Measurements from ENCODE around the gene THBS1.

The THBS1 gene

GRCh38 chr15:39596358-39597051 lies 15.6 kb downstream of the THBS1 start:
- H3K4me1 ChIP-seq (ENCODE audit: control insufficient read depth in 1 of 2, insufficient read depth in 1 of 2, low read depth in 1 of 2, low read length in 1 of 2) = no peaks in the 10 kb centered on the region
- H3K4me3 ChIP-seq (ENCODE audit: low read depth in 1 of 2, low read length in 1 of 2) = no peak overlapping the region
- no peaks in the 10 kb centered on the region for H3K27me3 ChIP-seq
- no peak overlapping the region for H3K27ac ChIP-seq
- no peaks in the 10 kb centered on the region for H3K36me3 ChIP-seq
- no peaks in the 10 kb centered on the region for H3K9me3 ChIP-seq
- TF ChIP-seq CTCF (IDR thresholded peaks at IDR 0.05) = no peak

DNA sequence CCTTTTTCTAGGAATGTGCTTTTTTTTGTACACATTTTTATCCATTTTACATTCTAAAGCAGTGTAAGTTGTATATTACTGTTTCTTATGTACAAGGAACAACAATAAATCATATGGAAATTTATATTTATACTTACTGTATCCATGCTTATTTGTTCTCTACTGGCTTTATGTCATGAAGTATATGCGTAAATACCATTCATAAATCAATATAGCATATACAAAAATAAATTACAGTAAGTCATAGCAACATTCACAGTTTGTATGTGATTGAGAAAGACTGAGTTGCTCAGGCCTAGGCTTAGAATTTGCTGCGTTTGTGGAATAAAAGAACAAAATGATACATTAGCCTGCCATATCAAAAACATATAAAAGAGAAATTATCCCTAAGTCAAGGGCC lies 16.5 kb downstream of the THBS1 start:
- no peaks in the 10 kb centered on the region for H3K27me3 ChIP-seq
- no peak overlapping the region for H3K27ac ChIP-seq
- no peaks in the 10 kb centered on the region for H3K36me3 ChIP-seq
- H3K4me3 ChIP-seq (ENCODE audit: low read depth in 1 of 2, low read length in 1 of 2) = no peak overlapping the region
- no peak for TF ChIP-seq CTCF (IDR thresholded peaks at IDR 0.05)
- no peaks in the 10 kb centered on the region for H3K4me1 ChIP-seq (ENCODE audit: control insufficient read depth in 1 of 2, insufficient read depth in 1 of 2, low read depth in 1 of 2, low read length in 1 of 2)
- H3K9me3 ChIP-seq = no peaks in the 10 kb centered on the region

DNA sequence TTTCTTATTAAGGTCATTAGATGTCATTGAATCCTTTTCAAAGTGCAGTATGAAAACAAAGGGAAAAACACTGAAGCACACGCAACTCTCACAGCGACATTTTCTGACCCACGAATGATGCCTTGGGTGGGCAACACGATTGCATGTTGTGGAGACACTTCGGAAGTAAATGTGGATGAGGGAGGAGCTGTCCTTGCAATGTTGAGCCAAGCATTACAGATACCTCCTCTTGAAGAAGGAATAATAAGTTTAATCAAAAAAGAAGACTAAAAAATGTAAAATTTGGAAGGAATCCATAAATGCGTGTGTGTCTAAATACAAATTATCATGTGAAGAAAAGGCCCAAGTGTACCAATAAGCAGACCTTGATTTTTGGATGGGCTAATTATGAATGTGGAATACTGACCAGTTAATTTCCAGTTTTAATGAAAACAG lies 16.9 kb downstream of the THBS1 start:
- H3K4me1 ChIP-seq (ENCODE audit: control insufficient read depth in 1 of 2, insufficient read depth in 1 of 2, low read depth in 1 of 2, low read length in 1 of 2) = no peaks in the 10 kb centered on the region
- no peaks in the 10 kb centered on the region for H3K36me3 ChIP-seq
- no peak overlapping the region for H3K27ac ChIP-seq
- no peak overlapping the region for H3K4me3 ChIP-seq (ENCODE audit: low read depth in 1 of 2, low read length in 1 of 2)
- H3K27me3 ChIP-seq = no peaks in the 10 kb centered on the region
- TF ChIP-seq CTCF (IDR thresholded peaks at IDR 0.05) = no peak
- no peaks in the 10 kb centered on the region for H3K9me3 ChIP-seq

GRCh38 chr15:39598186-39598850 lies 17.4 kb downstream of the THBS1 start:
- Histone ChIP-seq H3K9me3 (no peaks in the 10 kb centered on the region), H3K4me1 (ENCODE audit: control insufficient read depth in 1 of 2, insufficient read depth in 1 of 2, low read depth in 1 of 2, low read length in 1 of 2) (no peaks in the 10 kb centered on the region), H3K27ac (no peak overlapping the region), H3K4me3 (ENCODE audit: low read depth in 1 of 2, low read length in 1 of 2) (no peak overlapping the region), H3K27me3 (no peaks in the 10 kb centered on the region), H3K36me3 (no peaks in the 10 kb centered on the region)
- no peak for TF ChIP-seq CTCF (IDR thresholded peaks at IDR 0.05)

GRCh38 chr15:39598958-39599845 lies 18.3 kb downstream of the THBS1 start:
- Histone ChIP-seq H3K27ac (no peak overlapping the region), H3K4me3 (ENCODE audit: low read depth in 1 of 2, low read length in 1 of 2) (no peak overlapping the region), H3K9me3 (no peaks in the 10 kb centered on the region), H3K36me3 (no peaks in the 10 kb centered on the region), H3K27me3 (no peaks in the 10 kb centered on the region), H3K4me1 (ENCODE audit: control insufficient read depth in 1 of 2, insufficient read depth in 1 of 2, low read depth in 1 of 2, low read length in 1 of 2) (no peaks in the 10 kb centered on the region)
- TF ChIP-seq CTCF (IDR thresholded peaks at IDR 0.05) = no peak
